GM20000 (cell line): ENCODE data around the gene HOXA13.

ENCODE experiments used
- DNase-seq: peaks from one replicate; pipeline ENCODE4 v3.0.0; 2012; ENCODE audit warnings: low spot score
- CTCF ChIP-seq: IDR thresholded peaks from 2 replicates; pipeline ENCODE4 v1.5.1; 2012; ENCODE audit warnings: mild to moderate bottlenecking, control low read depth; ENCODE audit errors: extremely low read depth, missing control alignments

The HOXA13 gene

GRCh38 chr7:27203964-27204594, 4.2 kb upstream of the HOXA13 start:
- TF ChIP-seq CTCF = no peak
- no peak for DNase-seq

- TF ChIP-seq CTCF = no peak
- no peak for DNase-seq
Observed at GRCh38 chr7:27203365-27203953, 3.6 kb upstream of the HOXA13 start.

- TF ChIP-seq CTCF = no peak
Observed at GRCh38 chr7:27202862-27203134, 2.9 kb upstream of the HOXA13 start.

GRCh38 chr7:27202018-27202861, 2.3 kb upstream of the HOXA13 start:
- DNase-seq = no peak
- no peak for TF ChIP-seq CTCF

More at GRCh38 chr7:27202862-27203134, 2.9 kb upstream of the HOXA13 start:
- no peak for DNase-seq

- DNase-seq = no peak
- no peak for TF ChIP-seq CTCF
Observed at GRCh38 chr7:27201580-27202017, 1.7 kb upstream of the HOXA13 start.

- no peak for DNase-seq
Observed at GRCh38 chr7:27200761-27201579, 1.1 kb upstream of the HOXA13 start.

More at GRCh38 chr7:27200761-27201579, 1.1 kb upstream of the HOXA13 start:
- TF ChIP-seq CTCF = no peak
